ENCODE results near the gene UCK2.

GRCh38 chr1:165902565-165902964, 75.2 kb downstream of the UCK2 start:
- TF ChIP-seq POLR2AphosphoS5 (IDR thresholded peaks at IDR 0.05; ENCODE audit: low read length) (no peak), EP300 (IDR thresholded peaks at IDR 0.05; ENCODE audit: borderline replicate concordance in 1 of 2, control insufficient read depth in 1 of 2, low read depth in 2 of 2, low read length in 2 of 2) (no peak)
- TF ChIP-seq, protein P1, sequence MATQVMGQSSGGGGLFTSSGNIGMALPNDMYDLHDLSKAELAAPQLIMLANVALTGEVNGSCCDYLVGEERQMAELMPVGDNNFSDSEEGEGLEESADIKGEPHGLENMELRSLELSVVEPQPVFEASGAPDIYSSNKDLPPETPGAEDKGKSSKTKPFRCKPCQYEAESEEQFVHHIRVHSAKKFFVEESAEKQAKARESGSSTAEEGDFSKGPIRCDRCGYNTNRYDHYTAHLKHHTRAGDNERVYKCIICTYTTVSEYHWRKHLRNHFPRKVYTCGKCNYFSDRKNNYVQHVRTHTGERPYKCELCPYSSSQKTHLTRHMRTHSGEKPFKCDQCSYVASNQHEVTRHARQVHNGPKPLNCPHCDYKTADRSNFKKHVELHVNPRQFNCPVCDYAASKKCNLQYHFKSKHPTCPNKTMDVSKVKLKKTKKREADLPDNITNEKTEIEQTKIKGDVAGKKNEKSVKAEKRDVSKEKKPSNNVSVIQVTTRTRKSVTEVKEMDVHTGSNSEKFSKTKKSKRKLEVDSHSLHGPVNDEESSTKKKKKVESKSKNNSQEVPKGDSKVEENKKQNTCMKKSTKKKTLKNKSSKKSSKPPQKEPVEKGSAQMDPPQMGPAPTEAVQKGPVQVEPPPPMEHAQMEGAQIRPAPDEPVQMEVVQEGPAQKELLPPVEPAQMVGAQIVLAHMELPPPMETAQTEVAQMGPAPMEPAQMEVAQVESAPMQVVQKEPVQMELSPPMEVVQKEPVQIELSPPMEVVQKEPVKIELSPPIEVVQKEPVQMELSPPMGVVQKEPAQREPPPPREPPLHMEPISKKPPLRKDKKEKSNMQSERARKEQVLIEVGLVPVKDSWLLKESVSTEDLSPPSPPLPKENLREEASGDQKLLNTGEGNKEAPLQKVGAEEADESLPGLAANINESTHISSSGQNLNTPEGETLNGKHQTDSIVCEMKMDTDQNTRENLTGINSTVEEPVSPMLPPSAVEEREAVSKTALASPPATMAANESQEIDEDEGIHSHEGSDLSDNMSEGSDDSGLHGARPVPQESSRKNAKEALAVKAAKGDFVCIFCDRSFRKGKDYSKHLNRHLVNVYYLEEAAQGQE (IDR thresholded peaks at IDR 0.05; ENCODE audit: low read depth, low read length): no peak
